Brain microvascular endothelial cell (primary cell): ENCODE measurements around the gene ORM2.

Experiments
- DNase-seq: peaks from one replicate; pipeline ENCODE4 v3.0.0-alpha.2; 2020
- H3K27ac ChIP-seq: fragments of 250-450 bp; sonication (Bioruptor Pico); 2 replicates; pipeline ENCODE4 v1.5.1; 2020; ENCODE audit warnings: mild to moderate bottlenecking, moderate library complexity
- H3K27me3 ChIP-seq: fragments of 250-450 bp; sonication (Bioruptor Pico); replicated peaks from 2 replicates; pipeline ENCODE4 v1.5.1; 2020; ENCODE audit warnings: mild to moderate bottlenecking
- H3K36me3 ChIP-seq: fragments of 250-450 bp; sonication (Bioruptor Pico); replicated peaks from 2 replicates; pipeline ENCODE4 v1.5.1; 2020; ENCODE audit warnings: mild to moderate bottlenecking
- H3K4me3 ChIP-seq: 2 replicates; pipeline ENCODE4 v1.5.1; 2011; ENCODE audit warnings: low read depth, mild to moderate bottlenecking, control low read depth, low read length, moderate library complexity
- CTCF ChIP-seq: IDR thresholded peaks from 2 replicates; pipeline ENCODE4 v1.5.1; 2011; ENCODE audit warnings: low read depth, mild to moderate bottlenecking, moderate library complexity, low read length, control low read depth, inconsistent platforms; ENCODE audit errors: missing control alignments
- in situ Hi-C: cut with HindIII; loops from 2 replicates; pipeline ENCODE4 v1.10.0; 2017; ENCODE audit warnings: low sequenced_read_pairs, low pct_ligation_motif_present

Gene ORM2

DNA sequence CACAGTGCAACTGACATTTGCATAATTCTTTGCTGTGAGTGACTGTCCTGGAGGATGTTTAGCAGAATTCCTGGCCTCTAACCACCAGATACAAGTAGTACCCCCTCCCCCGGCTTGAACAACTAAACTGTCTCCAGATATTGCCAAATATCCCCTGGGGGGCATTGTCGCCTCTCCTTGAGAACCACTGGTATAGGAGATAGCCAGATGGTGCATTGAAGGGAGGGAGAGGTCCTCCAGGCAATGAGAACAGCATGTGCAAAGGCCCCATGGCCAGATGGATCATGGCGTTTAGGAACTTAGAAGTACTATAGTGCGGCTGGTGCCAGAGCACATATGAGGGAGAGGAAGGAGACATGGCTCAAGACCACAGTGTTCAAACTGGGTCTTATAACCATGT lies 25.7 kb upstream of the ORM2 start:
- TF ChIP-seq CTCF = no peak
- Histone ChIP-seq H3K4me3 (no peak overlapping the region), H3K27me3 (no peaks in the 10 kb centered on the region), H3K27ac (no peak overlapping the region), H3K36me3 (peaks cover 2% of the 10 kb centered on the region)
- in situ Hi-C loops = no loop called here
- DNase-seq = no peak

- H3K4me3 ChIP-seq = no peak overlapping the region
- in situ Hi-C loops = no loop called here
- H3K36me3 ChIP-seq = peaks cover 2% of the 10 kb centered on the region
- TF ChIP-seq CTCF = no peak
- no peak overlapping the region for H3K27ac ChIP-seq
- DNase-seq = no peak
- no peaks in the 10 kb centered on the region for H3K27me3 ChIP-seq
These were observed 25.1 kb upstream of the ORM2 start for GRCh38 chr9:114304416-114305188.

DNA sequence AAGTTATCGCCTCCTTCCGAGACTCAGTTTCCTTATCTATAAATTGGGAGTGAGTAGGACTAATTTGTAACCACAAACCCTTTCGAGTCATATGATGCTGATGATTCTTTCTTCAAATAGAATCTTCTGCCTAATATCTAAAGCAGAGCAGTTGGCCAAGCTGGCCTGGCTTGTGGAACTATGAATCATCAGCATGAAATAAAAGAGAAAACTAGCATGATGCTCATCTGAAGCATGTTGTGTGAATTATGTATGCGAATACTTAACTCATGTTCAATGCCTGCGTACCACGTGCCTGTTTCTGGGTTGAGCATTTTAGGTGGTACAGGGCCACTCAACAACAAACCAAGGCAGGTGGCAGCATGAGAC lies 21.8 kb upstream of the ORM2 start:
- no peaks in the 10 kb centered on the region for H3K27me3 ChIP-seq
- in situ Hi-C loops = no loop called here
- DNase-seq = peak; percentile 18
- H3K27ac ChIP-seq = no peak overlapping the region
- H3K4me3 ChIP-seq = no peak overlapping the region
- no peak for TF ChIP-seq CTCF
- no peaks in the 10 kb centered on the region for H3K36me3 ChIP-seq

- H3K27ac ChIP-seq = no peak overlapping the region
- H3K4me3 ChIP-seq = no peak overlapping the region
- TF ChIP-seq CTCF = no peak
- no peak for DNase-seq
- in situ Hi-C loops = no loop called here
- no peaks in the 10 kb centered on the region for H3K36me3 ChIP-seq
- no peaks in the 10 kb centered on the region for H3K27me3 ChIP-seq
These were observed 21.2 kb upstream of the ORM2 start for GRCh38 chr9:114308361-114308950.

DNA sequence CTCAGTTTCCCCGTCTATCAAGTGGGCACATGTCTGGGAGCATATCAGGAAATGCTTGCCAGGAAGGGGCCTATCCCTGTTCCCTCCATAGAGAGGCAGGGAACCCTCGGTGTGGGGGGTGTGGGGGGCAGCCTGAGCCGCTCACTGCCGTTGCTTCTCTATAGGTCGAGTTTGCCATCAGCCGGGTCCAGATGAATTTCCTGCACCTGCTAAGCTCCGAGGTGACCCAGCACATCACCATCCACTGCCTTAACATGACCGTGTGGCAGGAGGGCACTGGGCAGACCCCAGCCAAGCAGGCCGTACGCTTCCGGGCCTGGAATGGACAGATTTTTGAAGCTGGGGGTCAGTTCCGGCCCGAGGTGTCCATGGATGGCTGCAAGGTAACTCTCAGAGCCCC lies 20.6 kb upstream of the ORM2 start:
- H3K36me3 ChIP-seq = no peaks in the 10 kb centered on the region
- TF ChIP-seq CTCF = no peak
- H3K27ac ChIP-seq = no peak overlapping the region
- no peak for DNase-seq
- in situ Hi-C loops = no loop called here
- no peaks in the 10 kb centered on the region for H3K27me3 ChIP-seq
- H3K4me3 ChIP-seq = no peak overlapping the region
